Non-pigmented ciliary epithelial cell (primary cell): Measurements from ENCODE around the gene GAB4.
"Not testable (repeated sequence)": the region's sequence is repeated elsewhere in the genome, so short reads cannot be mapped to it uniquely, and the experiment has no call there.

Source experiments
- DNase-seq: peaks from one replicate; pipeline ENCODE4 v3.0.0-alpha.2; 2010; ENCODE audit warnings: low read depth

Gene GAB4

GRCh38 chr22:17007852-17008731, at the start of gene GAB4:
GAB4 (minus strand) TSS chr22:17008222; CDS start chr22:17008114, 108 bp downstream.
- no peak for DNase-seq

- DNase-seq = no peak
Measured at GRCh38 chr22:17056807-17057206, 48.8 kb upstream of the GAB4 start.

- DNase-seq = no peak
Measured at GRCh38 chr22:17056058-17056457, 48.0 kb upstream of the GAB4 start.

GRCh38 chr22:17047656-17048055, 39.6 kb upstream of the GAB4 start:
- no peak for DNase-seq

GRCh38 chr22:17046566-17047348, 38.7 kb upstream of the GAB4 start:
- no peak for DNase-seq

- DNase-seq = no peak
Measured at GRCh38 chr22:17043521-17043920, 35.5 kb upstream of the GAB4 start.

GRCh38 chr22:17036842-17037711, 29.1 kb upstream of the GAB4 start:
- DNase-seq = not testable (repeated sequence)

GRCh38 chr22:17035976-17036841, 28.2 kb upstream of the GAB4 start:
- DNase-seq = not testable (repeated sequence)

- no peak for DNase-seq
Measured at GRCh38 chr22:17035246-17035645, 27.2 kb upstream of the GAB4 start.

- not testable (repeated sequence) for DNase-seq
Measured at GRCh38 chr22:17034532-17034931, 26.5 kb upstream of the GAB4 start.

GRCh38 chr22:17032277-17032676, 24.3 kb upstream of the GAB4 start:
- not testable (repeated sequence) for DNase-seq

GRCh38 chr22:17024380-17024779, 16.4 kb upstream of the GAB4 start:
- not testable (repeated sequence) for DNase-seq

- not testable (repeated sequence) for DNase-seq
Measured at GRCh38 chr22:17015552-17015951, 7.5 kb upstream of the GAB4 start.

GRCh38 chr22:17014101-17014440, 6.0 kb upstream of the GAB4 start:
- DNase-seq = not testable (repeated sequence)

- DNase-seq = no peak
Measured at GRCh38 chr22:17013396-17014100, 5.5 kb upstream of the GAB4 start.

- DNase-seq = no peak
Measured at GRCh38 chr22:17012267-17012666, 4.2 kb upstream of the GAB4 start.

GRCh38 chr22:17009640-17010291, 1.7 kb upstream of the GAB4 start:
- DNase-seq = no peak

GRCh38 chr22:17007257-17007656, 765 bp downstream of the GAB4 start:
- DNase-seq = no peak

- DNase-seq = no peak
Measured at GRCh38 chr22:16989915-16990314, 18.1 kb downstream of the GAB4 start.

GRCh38 chr22:16988257-16988656, 19.8 kb downstream of the GAB4 start:
- no peak for DNase-seq
